Kidney (tissue), 14 donors: ENCODE results near the gene MYOG. TPM values are rescaled to one million over a fixed set of nuclear protein-coding genes. Genes with fewer than 3 reads are reported as not detected.

Experiments used
- DNase-seq, 5 donors: peaks; one replicate each; pipeline ENCODE4 v3.0.0-alpha.2; 2013 to 2020
- FAIRE-seq: peaks from 2 replicates; lab custom pipeline; 2012; peaks lifted over from hg19 to GRCh38; lab: Jason Lieb, UNC
- H3K27ac ChIP-seq, 2 donors: one replicate each; pipeline ENCODE4 v1.7.0; 2013; ENCODE audit warnings: low read depth in 2 of 2, low read length in 2 of 2, inconsistent platforms in 1 of 2
- H3K27me3 ChIP-seq: one replicate; pipeline ENCODE4 v1.7.1; 2013; ENCODE audit warnings: low read length, inconsistent platforms; ENCODE audit not compliant: control insufficient read depth, insufficient read depth
- H3K36me3 ChIP-seq, 3 donors: one replicate each; pipeline versions ENCODE4 v1.7.0 to v1.7.1; 2013; ENCODE audit warnings: low read length in 3 of 3, control low read depth in 1 of 3, inconsistent platforms in 1 of 3; ENCODE audit not compliant: insufficient read depth in 3 of 3, control insufficient read depth in 2 of 3
- H3K4me1 ChIP-seq, 3 donors: one replicate each; pipeline versions ENCODE4 v1.7.0 to v1.7.1; 2013; ENCODE audit warnings: low read length in 3 of 3, inconsistent platforms in 1 of 3, low read depth in 1 of 3; ENCODE audit not compliant: control insufficient read depth in 2 of 3, insufficient read depth in 2 of 3
- H3K4me3 ChIP-seq, 3 donors: one replicate each; pipeline versions ENCODE4 v1.7.0 to v1.8.1; 2013; ENCODE audit warnings: low read length in 3 of 3, control low read depth in 1 of 3, inconsistent platforms in 1 of 3
- H3K9ac ChIP-seq, 3 donors: one replicate each; pipeline versions ENCODE4 v1.7.0 to v1.7.1; 2013; ENCODE audit warnings: low read length in 3 of 3, control low read depth in 1 of 3, inconsistent platforms in 1 of 3
- H3K9me3 ChIP-seq, 3 donors: one replicate each; pipeline versions ENCODE4 v1.7.0 to v1.7.1; 2013; ENCODE audit warnings: low read length in 3 of 3, control low read depth in 1 of 3, inconsistent platforms in 1 of 3; ENCODE audit not compliant: control insufficient read depth in 2 of 3, insufficient read depth in 1 of 3
- CTCF ChIP-seq: IDR thresholded peaks from 3 replicates; pipeline ENCODE4 v1.5.1; 2012; ENCODE audit warnings: mild to moderate bottlenecking, moderate library complexity, borderline replicate concordance; ENCODE audit not compliant: insufficient read depth; ENCODE audit errors: extremely low read depth
- intact Hi-C: fragments of 100-400 bp; cut with DNase I; formaldehyde crosslinking; loops from one replicate; pipeline ENCODE4 v1.11.1; 2022
- polyA plus RNA-seq: library from polyadenylated mRNA; stranded (reverse); fragments of 350-450 nt; fragmentation: Illumina TruSeq; extraction: RNeasy Lipid Tissue Mini Kit (QIAGEN cat#74804); gene quantifications from one replicate; pipeline ENCODE4 v1.2.3, GENCODE V29; 2014; ENCODE audit warnings: low read depth, low replicate concordance; ENCODE audit not compliant: insufficient read depth
- total RNA-seq: library from RNA; stranded (reverse); fragmentation: NEBNext Ultra II Directional; extraction: Animal tissue kit (Norgen Biotek cat#: 25700); gene quantifications from one replicate; pipeline ENCODE4 v1.2.1, GENCODE V29; 2021
- donor health status: control.
- donor health status: control.
- donor health status: control.
- donor health status: control.
- donor health status: control.
- donor health status: DM: yes; HTN: yes; CAD: no.
- donor health status: Normal renal cell carcinoma (clear cell type).

Gene MYOG
- total and polyA plus RNA-seq, 2 donors from 2014 or later, result not detected

GRCh38 chr1:203113308-203113707, 27.5 kb upstream of the MYOG start:
- Histone ChIP-seq H3K9me3 (no peaks in the 10 kb centered on the region), H3K27ac (no peak overlapping the region), H3K4me3 (no peak overlapping the region), H3K27me3 (no peaks in the 10 kb centered on the region), H3K4me1 (no peaks in the 10 kb centered on the region), H3K9ac (no peak overlapping the region), H3K36me3 (no peaks in the 10 kb centered on the region)
- intact Hi-C loops, result no loop called here
- no peak for TF ChIP-seq CTCF
- FAIRE-seq (no peak), DNase-seq (peak in 1 of 5 donors; percentile 20)

- H3K9ac ChIP-seq, result no peak overlapping the region
- H3K4me1 ChIP-seq, result no peaks in the 10 kb centered on the region
- no peaks in the 10 kb centered on the region for H3K9me3 ChIP-seq
- no peak for FAIRE-seq
- H3K36me3 ChIP-seq, result no peaks in the 10 kb centered on the region
- intact Hi-C loops, result no loop called here
- H3K27ac ChIP-seq, result no peak overlapping the region
- DNase-seq, result no peak
- no peak overlapping the region for H3K4me3 ChIP-seq
- no peak for TF ChIP-seq CTCF
- no peaks in the 10 kb centered on the region for H3K27me3 ChIP-seq
These were observed 26.7 kb upstream of the MYOG start for GRCh38 chr1:203112475-203112874.

DNA sequence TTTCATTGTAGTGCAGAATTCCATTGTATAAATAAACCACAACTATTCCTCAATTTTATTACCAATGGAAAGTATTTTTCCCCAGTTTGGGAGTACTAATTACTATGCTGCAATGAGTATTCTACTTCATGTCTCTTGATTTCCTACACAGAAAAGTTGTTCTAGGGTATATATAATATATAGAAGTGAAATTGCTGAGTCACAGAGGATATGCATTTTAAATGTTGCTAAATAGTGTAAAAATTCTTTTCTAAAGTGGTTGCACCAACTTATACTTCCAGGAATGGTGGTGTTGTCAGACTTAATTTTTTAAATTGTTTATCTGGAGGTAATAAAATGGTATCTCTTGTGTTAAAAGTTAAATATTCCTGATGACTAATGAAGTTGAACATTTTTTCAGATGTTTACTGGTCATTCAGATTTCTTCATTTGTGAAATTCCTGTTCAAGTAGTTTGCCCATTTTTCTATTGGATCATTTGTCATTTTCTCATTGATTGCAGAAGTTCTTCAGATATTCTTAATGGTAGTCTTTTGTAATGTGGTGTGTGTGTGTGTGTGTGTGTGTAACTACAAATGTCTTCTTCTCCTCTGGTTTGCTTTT, 19.1 kb upstream of the MYOG start:
- TF ChIP-seq CTCF, result no peak
- peaks cover 0 to 7% (median 0%) of the 10 kb centered on the region in 3 donors for H3K9me3 ChIP-seq
- intact Hi-C loops, result no loop called here
- H3K27ac ChIP-seq, result no peak overlapping the region
- peaks cover 0 to 9% (median 0%) of the 10 kb centered on the region in 3 donors for H3K4me1 ChIP-seq
- H3K36me3 ChIP-seq, result no peaks in the 10 kb centered on the region
- H3K27me3 ChIP-seq, result no peaks in the 10 kb centered on the region
- no peak overlapping the region for H3K4me3 ChIP-seq
- no peak overlapping the region for H3K9ac ChIP-seq
- DNase-seq (no peak), FAIRE-seq (no peak)
